A673 (cell line): Measurements from ENCODE around the gene ATF4.

Experiments used
- EZH2 ChIP-seq: fragments of 200-600 bp; sonication (generic); IDR thresholded peaks from 2 replicates; pipeline ENCODE4 v1.6.1; 2017; ENCODE audit warnings: borderline replicate concordance, low read depth, mild to moderate bottlenecking, mixed read lengths, antibody characterized with exemption, low read length; ENCODE audit not compliant: poor library complexity, severe bottlenecking
- TF ChIP-seq, protein P1 (sequence below): fragments of 300-800, 200-600 bp; sonication (generic); conservative IDR thresholded peaks from 2 replicates; pipeline ENCODE4 v1.5.1; 2017; ENCODE audit warnings: low read depth, mild to moderate bottlenecking, antibody characterized with exemption, low read length, moderate library complexity, mixed read lengths

DNA sequence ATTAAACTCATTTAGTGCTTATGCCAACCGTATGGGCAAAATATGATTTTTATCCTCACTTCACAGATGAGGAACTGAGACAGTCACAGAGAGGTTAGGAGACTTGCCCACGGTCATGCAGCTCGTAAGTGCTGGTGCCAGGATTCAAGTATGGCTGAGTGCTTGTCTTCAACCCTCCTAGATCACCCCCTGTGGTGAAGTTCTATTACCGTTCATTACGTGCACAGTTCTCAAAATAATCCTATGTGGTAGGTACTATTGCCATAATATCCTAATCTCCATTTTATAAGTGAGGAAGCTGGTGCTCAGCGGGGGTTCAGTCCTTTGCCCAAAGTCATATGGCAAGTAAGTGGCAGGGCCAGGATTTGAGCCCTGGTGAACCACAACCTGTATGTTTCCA is 16.7 kb upstream of the ATF4 start:
- TF ChIP-seq, protein P1, sequence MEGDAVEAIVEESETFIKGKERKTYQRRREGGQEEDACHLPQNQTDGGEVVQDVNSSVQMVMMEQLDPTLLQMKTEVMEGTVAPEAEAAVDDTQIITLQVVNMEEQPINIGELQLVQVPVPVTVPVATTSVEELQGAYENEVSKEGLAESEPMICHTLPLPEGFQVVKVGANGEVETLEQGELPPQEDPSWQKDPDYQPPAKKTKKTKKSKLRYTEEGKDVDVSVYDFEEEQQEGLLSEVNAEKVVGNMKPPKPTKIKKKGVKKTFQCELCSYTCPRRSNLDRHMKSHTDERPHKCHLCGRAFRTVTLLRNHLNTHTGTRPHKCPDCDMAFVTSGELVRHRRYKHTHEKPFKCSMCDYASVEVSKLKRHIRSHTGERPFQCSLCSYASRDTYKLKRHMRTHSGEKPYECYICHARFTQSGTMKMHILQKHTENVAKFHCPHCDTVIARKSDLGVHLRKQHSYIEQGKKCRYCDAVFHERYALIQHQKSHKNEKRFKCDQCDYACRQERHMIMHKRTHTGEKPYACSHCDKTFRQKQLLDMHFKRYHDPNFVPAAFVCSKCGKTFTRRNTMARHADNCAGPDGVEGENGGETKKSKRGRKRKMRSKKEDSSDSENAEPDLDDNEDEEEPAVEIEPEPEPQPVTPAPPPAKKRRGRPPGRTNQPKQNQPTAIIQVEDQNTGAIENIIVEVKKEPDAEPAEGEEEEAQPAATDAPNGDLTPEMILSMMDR, result no peak
- no peak for TF ChIP-seq EZH2
